ENCODE results near the gene C2orf78. TPM values are rescaled to one million over a fixed set of nuclear protein-coding genes. Genes with fewer than 3 reads are reported as not detected.

The C2orf78 gene
- polyA plus RNA-seq, 3 donors = not detected

- intact Hi-C loops (cut with micrococcal nuclease) = no loop called here
- H3K4me3 Mint-ChIP-seq = no peak overlapping the region
- TF ChIP-seq CTCF (IDR thresholded peaks at IDR 0.05) = no peak
- Histone ChIP-seq H3K4me3 (replicated peaks in 1 of 3; ENCODE audit: low read depth in 2 of 3, low read length in 3 of 3) (no peak overlapping the region), H3K79me2 (ENCODE audit: insufficient read depth, low read length) (no peaks in the 10 kb centered on the region), H3K27me3 (ENCODE audit: control insufficient read depth in 2 of 2, insufficient read depth in 2 of 2, low read length in 2 of 2) (no peaks in the 10 kb centered on the region), H2AFZ (ENCODE audit: insufficient read depth, low read depth, low read length, poor library complexity, severe bottlenecking) (no peak overlapping the region), H3K27ac (ENCODE audit: low read depth in 1 of 2, low read length in 2 of 2) (no peak overlapping the region), H3K4me1 (ENCODE audit: control insufficient read depth in 1 of 2, insufficient read depth in 2 of 2, low read length in 2 of 2) (no peaks in the 10 kb centered on the region), H3K9me3 (replicated peaks in 1 of 2; ENCODE audit: control insufficient read depth in 1 of 2, insufficient read depth in 1 of 2, low read length in 2 of 2) (no peaks in the 10 kb centered on the region), H3K36me3 (replicated peaks in 1 of 2; ENCODE audit: control insufficient read depth in 1 of 2, insufficient read depth in 2 of 2, low read length in 2 of 2) (peaks cover 91 to 96% of the 10 kb centered on the region in 2 donors), H3K4me2 (replicated peaks; ENCODE audit: extremely low read depth, low read length, poor library complexity, severe bottlenecking) (no peak overlapping the region), H3K9ac (ENCODE audit: insufficient read depth, low read length, poor library complexity, severe bottlenecking) (no peak overlapping the region), H4K20me1 (ENCODE audit: insufficient read depth, low read length) (no peaks in the 10 kb centered on the region)
- H3K27me3 Mint-ChIP-seq (ENCODE audit: low read depth in 3 of 3) = no peaks in the 10 kb centered on the region
- peaks cover 83 to 93% of the 10 kb centered on the region in 2 donors for H3K36me3 Mint-ChIP-seq
- peak overlapping the region in 1 of 7 donors; percentile 26 for H3K27ac Mint-ChIP-seq
- WGBS (ENCODE audit: insufficient coverage) = no CpG with 5 or more reads among the region's 1 CpG
- peaks cover 2% of the 10 kb centered on the region for H3K4me1 Mint-ChIP-seq
- no peak for DNase-seq
- H3K9me3 Mint-ChIP-seq = no peaks in the 10 kb centered on the region
These were observed 19.0 kb upstream of the C2orf78 start for GRCh38 chr2:73764945-73765344.

- no peaks in the 10 kb centered on the region for H3K79me2 ChIP-seq (ENCODE audit: insufficient read depth, low read length)
- H4K20me1 ChIP-seq (ENCODE audit: insufficient read depth, low read length) = no peaks in the 10 kb centered on the region
- DNase-seq = no peak
- H3K9me3 ChIP-seq (replicated peaks in 1 of 2; ENCODE audit: control insufficient read depth in 1 of 2, insufficient read depth in 1 of 2, low read length in 2 of 2) = no peaks in the 10 kb centered on the region
- H3K4me2 ChIP-seq (replicated peaks; ENCODE audit: extremely low read depth, low read length, poor library complexity, severe bottlenecking) = no peak overlapping the region
- H3K27me3 ChIP-seq (ENCODE audit: control insufficient read depth in 2 of 2, insufficient read depth in 2 of 2, low read length in 2 of 2) = no peaks in the 10 kb centered on the region
- intact Hi-C loops (cut with micrococcal nuclease) = no loop called here
- no peak overlapping the region for H3K4me3 Mint-ChIP-seq
- no peak overlapping the region for H3K27ac ChIP-seq (ENCODE audit: low read depth in 1 of 2, low read length in 2 of 2)
- WGBS (ENCODE audit: insufficient coverage) = no CpG with 5 or more reads among the region's 1 CpG
- peaks cover 86 to 96% of the 10 kb centered on the region in 2 donors for H3K36me3 ChIP-seq (replicated peaks in 1 of 2; ENCODE audit: control insufficient read depth in 1 of 2, insufficient read depth in 2 of 2, low read length in 2 of 2)
- H3K27me3 Mint-ChIP-seq (ENCODE audit: low read depth in 3 of 3) = no peaks in the 10 kb centered on the region
- peaks cover 2% of the 10 kb centered on the region for H3K4me1 Mint-ChIP-seq
- no peak overlapping the region for H2AFZ ChIP-seq (ENCODE audit: insufficient read depth, low read depth, low read length, poor library complexity, severe bottlenecking)
- no peak overlapping the region for H3K27ac Mint-ChIP-seq
- peaks cover 0 to 3% (median 0%) of the 10 kb centered on the region in 7 donors for H3K9me3 Mint-ChIP-seq
- H3K4me3 ChIP-seq (replicated peaks in 1 of 3; ENCODE audit: low read depth in 2 of 3, low read length in 3 of 3) = no peak overlapping the region
- TF ChIP-seq CTCF (IDR thresholded peaks at IDR 0.05) = no peak
- H3K4me1 ChIP-seq (ENCODE audit: control insufficient read depth in 1 of 2, insufficient read depth in 2 of 2, low read length in 2 of 2) = no peaks in the 10 kb centered on the region
- no peak overlapping the region for H3K9ac ChIP-seq (ENCODE audit: insufficient read depth, low read length, poor library complexity, severe bottlenecking)
- peaks cover 84 to 94% of the 10 kb centered on the region in 2 donors for H3K36me3 Mint-ChIP-seq
These were observed 17.6 kb upstream of the C2orf78 start for GRCh38 chr2:73766349-73766748.
